Peyer's patch (tissue), 4 donors: ENCODE measurements around the gene DNAJC2.

ENCODE experiments used
- POLR2A ChIP-seq, 2 donors: fragments of 450-650 bp; IDR thresholded peaks; one replicate each; pipeline ENCODE4 v1.5.1; 2017; ENCODE audit warnings: antibody characterized with exemption in 2 of 2, mild to moderate bottlenecking in 2 of 2, moderate library complexity in 2 of 2
- TF ChIP-seq, protein P1 (sequence below), 6 experiments: fragments of 450-650 bp in 4 of 6; fragments of 200-600 bp in 2 of 6; sonication (generic) in 1 of 6; IDR thresholded peaks; one replicate each; pipeline ENCODE4 v1.5.1; 2017 to 2019; ENCODE audit warnings: antibody characterized with exemption in 6 of 6, mild to moderate bottlenecking in 3 of 6, moderate library complexity in 1 of 6

GRCh38 chr7:103314852-103315251 is 29.7 kb downstream of the DNAJC2 start:
- TF ChIP-seq, protein P1, sequence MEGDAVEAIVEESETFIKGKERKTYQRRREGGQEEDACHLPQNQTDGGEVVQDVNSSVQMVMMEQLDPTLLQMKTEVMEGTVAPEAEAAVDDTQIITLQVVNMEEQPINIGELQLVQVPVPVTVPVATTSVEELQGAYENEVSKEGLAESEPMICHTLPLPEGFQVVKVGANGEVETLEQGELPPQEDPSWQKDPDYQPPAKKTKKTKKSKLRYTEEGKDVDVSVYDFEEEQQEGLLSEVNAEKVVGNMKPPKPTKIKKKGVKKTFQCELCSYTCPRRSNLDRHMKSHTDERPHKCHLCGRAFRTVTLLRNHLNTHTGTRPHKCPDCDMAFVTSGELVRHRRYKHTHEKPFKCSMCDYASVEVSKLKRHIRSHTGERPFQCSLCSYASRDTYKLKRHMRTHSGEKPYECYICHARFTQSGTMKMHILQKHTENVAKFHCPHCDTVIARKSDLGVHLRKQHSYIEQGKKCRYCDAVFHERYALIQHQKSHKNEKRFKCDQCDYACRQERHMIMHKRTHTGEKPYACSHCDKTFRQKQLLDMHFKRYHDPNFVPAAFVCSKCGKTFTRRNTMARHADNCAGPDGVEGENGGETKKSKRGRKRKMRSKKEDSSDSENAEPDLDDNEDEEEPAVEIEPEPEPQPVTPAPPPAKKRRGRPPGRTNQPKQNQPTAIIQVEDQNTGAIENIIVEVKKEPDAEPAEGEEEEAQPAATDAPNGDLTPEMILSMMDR (IDR thresholded peaks at IDR 0.05): no peak
- TF ChIP-seq POLR2A (IDR thresholded peaks at IDR 0.05): no peak
